ENCODE results near the gene SHLD3.
"Not testable (repeated sequence)": the region's sequence is repeated elsewhere in the genome, so short reads cannot be mapped to it uniquely, and the experiment has no call there.

Gene SHLD3

GRCh38 chr5:65624571-65625555 lies at the start of gene SHLD3, which contains the start of gene TRAPPC13:
Gene SHLD3, plus strand, starts transcription at chr5:65625027. Its CDS starts 4,561 bp downstream, at chr5:65629588.
Gene TRAPPC13, plus strand, starts transcription at chr5:65625027. Its CDS starts 34 bp downstream, at chr5:65625061.
- DNase-seq (ENCODE audit: low read depth): peak; percentile 71

DNA sequence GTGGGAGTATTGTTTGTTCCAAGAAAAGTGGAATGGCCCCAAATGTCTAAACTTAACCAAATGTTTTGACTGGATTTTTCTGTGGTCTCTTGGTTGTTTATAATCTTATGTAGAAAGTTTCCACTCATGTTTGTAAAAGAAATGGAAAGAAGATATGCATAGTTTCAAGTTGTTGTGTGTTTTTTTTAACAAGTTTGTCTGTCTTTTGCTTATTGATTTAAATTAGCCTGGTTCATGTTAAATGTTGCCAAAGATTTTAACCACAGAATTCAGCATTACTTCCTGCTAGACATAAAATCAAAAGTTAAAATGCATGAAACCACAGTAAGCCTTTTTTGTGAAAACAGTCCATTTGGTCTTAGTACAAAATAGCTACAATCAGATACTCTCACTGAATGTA lies 47.7 kb upstream of the SHLD3 start:
- no peak for DNase-seq (ENCODE audit: low read depth)

- no peak for DNase-seq (ENCODE audit: low read depth)
Observed at GRCh38 chr5:65588694-65589093, 36.1 kb upstream of the SHLD3 start.

DNA sequence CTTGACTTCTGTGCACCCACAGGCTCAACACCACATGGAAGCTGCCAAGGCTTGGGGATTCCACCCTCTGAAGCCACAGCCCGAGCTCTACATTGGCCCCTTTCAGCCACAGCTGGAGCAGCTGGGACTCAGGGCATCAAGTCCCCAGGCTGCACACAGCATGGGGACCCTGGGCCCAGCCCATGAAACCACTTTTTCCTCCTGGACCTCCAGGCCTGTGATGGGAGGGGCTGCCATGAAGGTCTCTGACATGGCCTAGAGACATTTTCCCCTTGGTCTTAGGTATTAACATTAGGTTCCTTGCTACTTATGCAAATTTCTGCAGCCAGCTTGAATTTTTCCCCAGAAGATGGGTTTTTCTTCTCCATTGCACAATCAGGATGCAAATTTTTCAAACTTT lies 23.1 kb upstream of the SHLD3 start:
- not testable (repeated sequence) for DNase-seq (ENCODE audit: low read depth)

- no peak for DNase-seq (ENCODE audit: low read depth)
Observed at GRCh38 chr5:65611524-65611923, 13.3 kb upstream of the SHLD3 start.

DNA sequence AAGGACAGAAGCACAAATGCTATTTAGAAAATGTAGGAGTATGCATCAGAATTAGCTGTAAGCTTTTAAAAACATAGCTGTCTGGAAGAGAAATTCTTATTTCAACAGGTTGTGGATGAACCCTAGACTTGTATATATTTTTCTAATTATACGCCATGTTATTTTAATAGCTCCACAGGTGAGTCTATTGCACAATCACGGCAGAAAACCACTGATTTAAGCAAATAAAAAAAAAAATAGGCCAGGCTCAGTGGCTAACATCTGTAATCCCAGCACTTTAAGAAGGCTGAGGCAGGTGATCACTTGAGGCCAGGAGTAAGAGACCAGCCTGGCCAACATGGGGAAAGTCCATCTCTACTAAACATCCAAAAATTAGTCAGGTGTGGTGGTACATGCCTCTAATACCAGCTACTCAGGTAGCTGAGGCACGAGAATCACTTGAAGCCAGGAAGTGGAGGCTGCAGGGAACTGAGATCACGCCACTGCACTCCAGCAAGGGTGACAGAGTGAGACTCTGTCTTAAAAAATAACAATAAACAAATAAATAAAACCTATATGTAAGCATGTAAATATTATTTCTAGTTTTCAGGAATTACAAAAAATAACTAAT lies 12.4 kb upstream of the SHLD3 start:
- no peak for DNase-seq (ENCODE audit: low read depth)

- DNase-seq (ENCODE audit: low read depth): no peak
Observed at GRCh38 chr5:65620021-65620420, 4.8 kb upstream of the SHLD3 start.

GRCh38 chr5:65621961-65622360 lies 2.9 kb upstream of the SHLD3 start:
- not testable (repeated sequence) for DNase-seq (ENCODE audit: low read depth)

DNA sequence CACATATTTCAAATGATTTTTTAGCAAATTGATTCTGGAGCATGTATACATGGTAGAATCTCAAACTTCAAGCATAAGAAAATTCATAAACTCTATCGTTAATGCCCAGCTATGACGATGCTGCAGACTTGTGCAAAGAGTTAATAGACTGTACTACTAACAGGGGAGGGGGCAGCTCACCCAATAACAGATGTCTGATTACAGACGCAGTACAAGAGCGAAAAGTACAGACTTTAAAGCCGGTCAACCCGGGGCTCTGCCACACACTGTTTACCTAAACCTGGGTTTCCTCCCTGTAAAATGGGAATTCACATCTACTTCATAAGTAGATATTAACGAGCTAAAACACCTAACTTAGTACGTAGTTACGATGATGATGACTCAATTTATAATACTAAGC lies 1.3 kb upstream of the SHLD3 start:
- DNase-seq (ENCODE audit: low read depth): no peak

DNA sequence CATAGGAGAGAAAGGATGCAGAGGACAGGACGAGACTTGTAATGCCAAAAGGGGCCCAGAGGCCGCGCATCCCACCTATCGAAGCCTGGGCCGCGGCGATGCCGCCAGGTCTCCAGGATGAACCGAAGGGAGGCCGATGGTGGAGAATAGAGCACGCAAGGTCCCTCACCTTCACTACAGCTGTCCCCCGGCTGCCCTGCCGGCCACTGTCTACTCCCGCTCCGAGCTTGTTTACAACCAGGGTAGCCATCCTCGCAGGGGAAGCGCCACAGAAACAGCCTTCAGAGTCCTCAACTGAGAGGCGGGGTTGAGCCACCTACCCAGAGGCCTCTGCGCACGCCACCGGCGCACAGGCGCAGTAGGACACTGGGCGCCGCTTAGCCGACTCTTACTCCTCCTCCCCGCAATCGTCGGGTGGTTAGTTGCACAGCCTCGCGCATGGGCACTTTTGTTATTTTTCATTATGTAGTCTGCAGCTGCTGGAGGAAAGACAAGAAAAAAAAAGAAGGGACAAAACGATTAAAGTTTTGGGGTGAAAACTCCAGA lies 729 bp upstream of the SHLD3 start, which contains the start of gene TRIM23:
Gene TRIM23 (minus strand): TSS at position 309 of the 546 bp plus-strand sequence. CDS start 59 bp downstream, at position 250.
- peak; percentile 87 for DNase-seq (ENCODE audit: low read depth)

DNA sequence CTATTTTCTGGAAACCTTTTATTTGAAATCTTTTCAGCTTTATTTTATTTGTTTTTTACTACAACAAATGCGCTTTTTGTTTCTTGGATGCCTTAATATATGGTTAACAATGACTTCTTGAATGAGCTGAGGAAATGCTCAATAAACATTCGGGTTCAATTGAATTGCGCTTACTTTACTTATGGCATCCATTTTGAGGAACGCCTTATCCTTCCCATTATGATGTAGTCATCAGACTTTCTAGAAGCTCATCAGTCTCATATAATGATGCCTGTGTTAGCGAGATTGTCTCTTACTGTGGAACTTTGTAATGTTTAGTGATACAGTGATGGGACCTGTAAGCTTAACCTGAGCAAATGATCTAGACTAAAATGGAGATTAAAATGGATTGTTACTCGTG lies 916 bp downstream of the SHLD3 start:
- DNase-seq (ENCODE audit: low read depth): no peak

- DNase-seq (ENCODE audit: low read depth): no peak
Observed at GRCh38 chr5:65630981-65631380, 6.2 kb downstream of the SHLD3 start.

DNA sequence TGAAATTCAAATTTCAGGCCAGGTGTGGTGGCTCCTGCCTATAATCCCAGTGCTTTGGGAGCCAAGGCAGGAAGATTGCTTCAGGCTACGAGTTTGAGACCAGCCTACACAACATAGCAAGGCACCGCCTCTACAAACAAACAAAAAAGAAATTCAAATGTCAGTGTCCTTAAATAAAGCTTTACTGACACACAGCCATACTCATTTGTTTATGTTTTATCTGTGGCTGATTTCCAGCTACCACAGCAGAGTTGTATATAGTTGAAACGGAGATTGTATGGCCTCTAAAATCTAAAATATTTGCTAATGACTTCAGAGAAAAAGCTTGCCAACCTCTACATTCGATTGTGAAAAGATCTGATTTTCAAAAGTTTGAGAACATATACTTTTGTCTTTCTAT lies 15.4 kb downstream of the SHLD3 start:
- no peak for DNase-seq (ENCODE audit: low read depth)

GRCh38 chr5:65646938-65647337 lies 22.1 kb downstream of the SHLD3 start:
- DNase-seq (ENCODE audit: low read depth): no peak

DNA sequence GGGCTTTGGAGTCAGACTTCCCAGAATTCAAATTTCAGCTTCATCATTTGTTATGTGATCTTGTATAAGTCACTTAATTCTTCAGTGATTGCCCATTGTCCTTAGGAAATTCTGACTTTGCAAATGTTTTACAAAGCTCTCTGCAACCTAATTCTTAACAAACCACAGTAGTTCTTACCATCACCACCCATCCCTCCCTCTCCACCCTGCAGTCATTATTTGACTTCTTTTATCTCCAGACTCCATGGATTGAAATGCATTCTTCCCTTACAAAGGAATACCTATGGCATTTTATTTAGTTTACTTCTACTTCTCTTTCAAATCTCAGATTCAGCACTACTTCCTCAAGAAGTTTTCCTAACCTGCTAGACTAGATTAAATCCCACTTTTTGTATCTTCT lies 23.1 kb downstream of the SHLD3 start:
- DNase-seq (ENCODE audit: low read depth): no peak

GRCh38 chr5:65651144-65651543 lies 26.3 kb downstream of the SHLD3 start:
- DNase-seq (ENCODE audit: low read depth): no peak

DNA sequence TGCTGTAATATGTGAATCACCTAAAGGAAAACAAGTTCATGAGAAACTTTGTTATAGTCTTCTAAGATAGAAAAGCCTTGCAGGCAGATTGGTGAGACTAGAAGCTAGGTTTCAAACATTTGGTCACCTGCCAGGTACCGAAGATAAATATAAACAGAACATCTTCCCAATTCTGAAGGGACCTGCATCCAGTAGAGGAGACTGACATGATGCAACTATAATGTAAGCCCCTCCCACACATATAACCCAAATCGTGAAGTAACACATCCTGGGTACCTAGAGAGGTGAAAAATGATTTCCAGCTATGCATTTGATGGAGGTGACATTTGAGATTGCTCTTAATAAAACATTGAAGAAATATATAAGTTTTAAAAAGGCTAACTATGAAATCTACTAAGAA lies 29.9 kb downstream of the SHLD3 start:
- no peak for DNase-seq (ENCODE audit: low read depth)

DNA sequence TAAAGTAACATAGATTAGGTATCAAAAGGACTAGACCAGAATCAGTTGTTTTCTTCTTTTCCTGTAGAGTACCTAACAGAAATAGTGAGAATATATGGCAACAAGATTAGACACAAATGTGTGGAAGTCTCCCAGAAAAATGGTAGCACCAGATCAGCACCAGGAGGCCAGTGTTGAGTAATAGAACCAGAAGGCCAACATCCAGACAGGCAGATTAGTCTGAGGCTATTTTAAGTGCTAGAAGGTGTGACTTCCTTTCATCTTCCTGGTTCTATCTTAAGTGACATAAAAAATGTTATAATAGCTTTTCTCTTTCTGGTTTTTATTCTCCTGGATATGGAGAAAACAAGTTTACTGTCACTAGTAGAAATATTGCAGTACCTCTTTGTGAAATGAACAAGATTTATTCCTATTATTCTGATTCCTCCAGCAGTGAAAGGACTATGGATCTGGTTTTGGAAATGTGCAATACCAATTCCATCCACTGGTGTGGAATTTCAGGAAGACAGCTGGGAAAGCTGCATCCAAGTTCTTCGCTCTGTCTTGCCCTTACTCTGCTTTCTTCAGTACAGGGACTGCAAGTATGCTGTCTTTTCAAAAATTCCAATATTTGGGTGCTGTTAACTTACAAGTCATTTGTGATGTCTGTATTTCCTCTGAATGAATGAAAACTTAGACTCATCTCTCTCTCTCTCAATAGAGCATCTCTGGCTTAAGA lies 39.1 kb downstream of the SHLD3 start:
- DNase-seq (ENCODE audit: low read depth): no peak

DNA sequence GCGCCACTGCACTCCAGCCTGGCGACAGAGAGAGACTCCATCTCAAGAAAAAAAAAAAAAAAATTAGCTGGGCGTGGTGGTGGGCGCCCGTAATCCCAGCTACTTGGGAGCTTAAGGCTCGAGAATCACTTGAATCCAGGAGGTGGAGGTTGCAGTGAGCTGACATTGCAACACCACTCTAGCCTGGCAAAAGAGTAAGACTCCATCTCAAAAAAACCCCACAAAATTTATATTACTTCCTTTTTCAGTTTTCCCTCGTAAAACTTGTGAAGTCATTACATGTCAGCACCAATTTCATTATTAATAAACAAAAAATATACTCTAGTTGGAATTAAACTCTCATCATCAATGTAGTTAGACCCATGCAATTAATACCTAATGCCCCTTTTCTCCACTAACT lies 43.9 kb downstream of the SHLD3 start:
- no peak for DNase-seq (ENCODE audit: low read depth)

GRCh38 chr5:65672796-65673195 lies 48.0 kb downstream of the SHLD3 start:
- DNase-seq (ENCODE audit: low read depth): no peak

- DNase-seq (ENCODE audit: low read depth): no peak
Observed at GRCh38 chr5:65674749-65675148, 49.9 kb downstream of the SHLD3 start.

DNA sequence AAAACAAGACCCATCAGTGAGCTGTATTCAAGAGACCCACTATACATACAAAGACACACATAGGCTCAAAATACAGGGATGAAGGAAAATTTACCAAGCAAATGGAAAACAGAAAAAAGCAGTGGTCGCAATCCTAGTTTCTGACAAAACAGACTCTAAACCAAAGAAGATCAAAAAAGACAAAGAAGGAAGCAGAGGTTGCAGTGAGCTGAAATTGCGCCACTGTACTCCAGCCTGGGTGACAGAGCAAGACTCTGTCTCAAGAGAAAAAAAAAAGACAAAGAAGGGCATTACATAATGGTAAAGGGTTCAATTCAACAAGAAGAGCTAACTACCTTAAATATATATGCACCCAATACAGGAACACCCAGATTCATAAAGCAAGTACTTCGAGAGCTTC lies 51.2 kb downstream of the SHLD3 start:
- DNase-seq (ENCODE audit: low read depth): not testable (repeated sequence)

Data from activated T-helper 1 cell treated with Interleukin-2 at 50 U/mL for 16 hours (primary cell).